Prostate gland (tissue), 2 donors: Measurements from ENCODE around the gene FCN1. TPM values are rescaled to one million over a fixed set of nuclear protein-coding genes. Genes with fewer than 3 reads are reported as not detected.

Experiments used
- DNase-seq: peaks from one replicate; pipeline ENCODE4 v3.0.0-alpha.2; 2019; ENCODE audit warnings: low spot score
- H3K27ac ChIP-seq, 2 donors: fragments of 200-600 bp; sonication (generic); 2 replicates each; pipeline ENCODE4 v1.5.1; 2017 to 2019
- H3K27me3 ChIP-seq: fragments of 200-600 bp; sonication (generic); replicated peaks from 2 replicates; pipeline ENCODE4 v1.5.1; 2019; ENCODE audit not compliant: insufficient read depth
- H3K36me3 ChIP-seq, 2 donors: fragments of 200-600 bp; sonication (generic); 1 replicate in 1 of 2; 2 replicates in 1 of 2; pipeline versions ENCODE4 v1.5.1 to v1.8.1; 2017 to 2019
- H3K4me1 ChIP-seq: fragments of 200-600 bp; sonication (generic); replicated peaks from 2 replicates; pipeline ENCODE4 v1.5.1; 2019
- H3K4me3 ChIP-seq, 2 donors: fragments of 200-600 bp; sonication (generic); 2 replicates each; pipeline ENCODE4 v1.5.1; 2017 to 2019
- H3K9me3 ChIP-seq: fragments of 200-600 bp; sonication (generic); 2 replicates; pipeline ENCODE4 v1.5.1; 2017
- CTCF ChIP-seq, 4 experiments: fragments of 200-600 bp in 2 of 4; fragments of 450-650 bp in 2 of 4; sonication (generic) in 2 of 4; IDR thresholded peaks; 1 replicate in 3 of 4; 2 replicates in 1 of 4; pipeline ENCODE4 v1.5.1; 2016 to 2019; ENCODE audit warnings: antibody characterized with exemption in 4 of 4, mild to moderate bottlenecking in 2 of 4, moderate library complexity in 2 of 4
- POLR2A ChIP-seq: fragments of 450-650 bp; IDR thresholded peaks from one replicate; pipeline ENCODE4 v1.6.1; 2016; ENCODE audit warnings: antibody characterized with exemption, mild to moderate bottlenecking
- POLR2AphosphoS5 ChIP-seq: sonication (generic); formaldehyde crosslinking; IDR thresholded peaks from one replicate; pipeline ENCODE4 v1.6.1; 2017; ENCODE audit warnings: antibody characterized with exemption
- WGBS: methylation state at CpG from one replicate; pipeline ENCODE4 v1.1.5; 2018; 5-methylcytosine and 5-hydroxymethylcytosine counted together
- intact Hi-C: fragments of 100-400 bp; cut with DNase I; formaldehyde crosslinking; loops from one replicate; pipeline ENCODE4 v1.14.2; 2022
- total RNA-seq, 2 donors: library from RNA; depleted of rRNA; stranded (reverse); fragments of >200 nt; gene quantifications; one replicate each; pipeline ENCODE4 v1.1.0, GENCODE V29; 2016

The FCN1 gene
- total RNA-seq, 2 donors from 2014 or later, result 0.23 to 0.34 TPM

GRCh38 chr9:134888603-134889190, 29.0 kb downstream of the FCN1 start:
- TF ChIP-seq CTCF (IDR thresholded peaks at IDR 0.05) (no peak), POLR2A (no peak), POLR2AphosphoS5 (no peak)
- DNase-seq, result no peak
- Histone ChIP-seq H3K36me3 (no peaks in the 10 kb centered on the region), H3K4me1 (no peaks in the 10 kb centered on the region), H3K4me3 (no peak overlapping the region), H3K9me3 (no peaks in the 10 kb centered on the region), H3K27me3 (no peaks in the 10 kb centered on the region), H3K27ac (no peak overlapping the region)
- intact Hi-C loops, result no loop called here
- WGBS, result 91% methylated on average over 14 of the region's 14 CpGs

- Histone ChIP-seq H3K9me3 (no peaks in the 10 kb centered on the region), H3K4me1 (no peaks in the 10 kb centered on the region), H3K4me3 (no peak overlapping the region), H3K27ac (no peak overlapping the region), H3K27me3 (no peaks in the 10 kb centered on the region), H3K36me3 (no peaks in the 10 kb centered on the region)
- no peak for TF ChIP-seq POLR2A
- no peak for TF ChIP-seq POLR2AphosphoS5
- TF ChIP-seq CTCF (IDR thresholded peaks at IDR 0.05), result no peak
- DNase-seq, result no peak
- intact Hi-C loops, result no loop called here
- WGBS, result 79% methylated on average over 27 of the region's 27 CpGs
These were observed 29.8 kb downstream of the FCN1 start for GRCh38 chr9:134887686-134888602.

- Histone ChIP-seq H3K27ac (no peak overlapping the region), H3K27me3 (no peaks in the 10 kb centered on the region), H3K36me3 (no peaks in the 10 kb centered on the region), H3K9me3 (no peaks in the 10 kb centered on the region), H3K4me3 (no peak overlapping the region), H3K4me1 (no peaks in the 10 kb centered on the region)
- TF ChIP-seq POLR2AphosphoS5, result no peak
- TF ChIP-seq CTCF (IDR thresholded peaks at IDR 0.05), result no peak
- no peak for TF ChIP-seq POLR2A
- DNase-seq, result no peak
- WGBS, result 94% methylated on average over 10 of the region's 10 CpGs
- intact Hi-C loops, result no loop called here
These were observed 30.5 kb downstream of the FCN1 start for GRCh38 chr9:134887219-134887618.

- no peak for DNase-seq
- no peaks in the 10 kb centered on the region for H3K4me1 ChIP-seq
- no peak for TF ChIP-seq CTCF (IDR thresholded peaks at IDR 0.05)
- TF ChIP-seq POLR2AphosphoS5, result no peak
- TF ChIP-seq POLR2A, result no peak
- H3K9me3 ChIP-seq, result no peaks in the 10 kb centered on the region
- intact Hi-C loops, result no loop called here
- no peaks in the 10 kb centered on the region for H3K36me3 ChIP-seq
- H3K27ac ChIP-seq, result no peak overlapping the region
- WGBS, result 96% methylated on average over 11 of the region's 11 CpGs
- no peak overlapping the region for H3K4me3 ChIP-seq
- H3K27me3 ChIP-seq, result no peaks in the 10 kb centered on the region
These were observed 31.2 kb downstream of the FCN1 start for GRCh38 chr9:134886413-134886913.
